ENCODE measurements around the gene TES. TPM values are rescaled to one million over a fixed set of nuclear protein-coding genes. Genes with fewer than 3 reads are reported as not detected.

The TES gene
- total and polyA plus RNA-seq, 2 experiments from 2014 or later = 37.3 to 38.3 TPM

DNA sequence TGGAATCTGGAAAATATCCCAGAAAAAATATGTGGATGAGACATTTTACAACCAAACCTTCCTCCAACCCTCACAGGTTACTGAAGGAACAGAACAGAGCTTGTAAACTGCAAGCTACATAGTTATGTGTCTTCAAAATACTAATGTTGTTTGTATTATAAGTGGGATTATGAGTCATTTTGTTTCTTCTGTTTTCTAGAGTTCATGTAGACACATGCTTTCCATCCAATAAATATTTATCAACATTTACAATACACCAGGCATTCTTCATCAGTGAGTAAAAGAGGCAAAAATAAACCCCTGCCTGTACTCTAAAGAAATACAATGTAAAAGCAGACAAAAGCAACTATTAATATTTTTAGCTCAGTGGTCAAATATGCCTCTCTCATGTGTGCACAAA is 38.0 kb upstream of the TES start (continued):
- TF ChIP-seq ZNF462 (CRISPR knock-in tag; IDR thresholded peaks at IDR 0.05) (no peak), JUNB (IDR thresholded peaks at IDR 0.05; ENCODE audit: unreplicated experiment) (no peak), REST (IDR thresholded peaks at IDR 0.05; ENCODE audit: unreplicated experiment) (no peak)
